Heart left ventricle (tissue), 16 donors: ENCODE measurements around the gene PROK2. TPM values are rescaled to one million over a fixed set of nuclear protein-coding genes. Genes with fewer than 3 reads are reported as not detected.

Experiments
- ATAC-seq, 4 donors: fragments of 200-7000 bp; cut with Tn5 transposase; one replicate each; pipeline ENCODE4 v1.9.1; 2020 to 2022; ENCODE audit warnings: moderate library complexity in 4 of 4, mild to moderate bottlenecking in 3 of 4, moderate number of reproducible peaks in 1 of 4
- DNase-seq, 5 donors: peaks; one replicate each; pipeline ENCODE4 v3.0.0-alpha.2; 2020
- H3K27ac ChIP-seq, 12 donors: fragments of 200-600 bp; sonication (generic) in 4 of 12; one replicate each; pipeline versions ENCODE4 v1.5.0 to v1.8.0; 2016 to 2022; ENCODE audit warnings: mild to moderate bottlenecking in 2 of 12
- H3K27me3 ChIP-seq, 9 donors: fragments of 200-600 bp; sonication (generic) in 2 of 9; one replicate each; pipeline versions ENCODE4 v1.5.1 to v1.8.0; 2016 to 2022; ENCODE audit warnings: mild to moderate bottlenecking in 3 of 9
- H3K36me3 ChIP-seq, 9 donors: fragments of 200-600 bp; sonication (generic) in 2 of 9; one replicate each; pipeline versions ENCODE4 v1.5.0 to v1.8.0; 2018 to 2022; ENCODE audit warnings: mild to moderate bottlenecking in 2 of 9
- H3K4me1 ChIP-seq, 12 donors: fragments of 200-600 bp; sonication (generic) in 4 of 12; one replicate each; pipeline versions ENCODE4 v1.5.0 to v1.8.0; 2016 to 2022; ENCODE audit warnings: mild to moderate bottlenecking in 3 of 12
- H3K4me3 ChIP-seq, 12 donors: fragments of 200-600 bp; sonication (generic) in 4 of 12; one replicate each; pipeline versions ENCODE4 v1.5.0 to v1.8.0; 2017 to 2022; ENCODE audit warnings: mild to moderate bottlenecking in 9 of 12, moderate library complexity in 4 of 12
- H3K9me3 ChIP-seq, 12 donors: fragments of 200-600 bp; sonication (generic) in 4 of 12; one replicate each; pipeline versions ENCODE4 v1.5.0 to v1.8.0; 2016 to 2022; ENCODE audit warnings: mild to moderate bottlenecking in 1 of 12
- POLR2A ChIP-seq, 2 donors: fragments of 450-650 bp; IDR thresholded peaks; one replicate each; pipeline ENCODE4 v1.6.1; 2017; ENCODE audit warnings: antibody characterized with exemption in 2 of 2, mild to moderate bottlenecking in 2 of 2, moderate library complexity in 2 of 2
- WGBS, 4 donors: extraction: QIAGEN DNeasy Blood & Tissue Kit in 2 of 4; methylation state at CpG; one replicate each; pipeline versions ENCODE4 v1.1.5 to v1.1.7; 2013 to 2018; 5-methylcytosine and 5-hydroxymethylcytosine counted together
- intact Hi-C, 10 donors: fragments of 100-400 bp; cut with DNase I; formaldehyde crosslinking; loops; one replicate each; pipeline versions ENCODE4 v1.11.1 to v1.14.2; 2022
- polyA plus RNA-seq, 2 donors: library from polyadenylated mRNA; stranded (reverse); fragments of 200-250 nt; gene quantifications; one replicate each; pipeline ENCODE4 v1.2.3, GENCODE V29; 2013
- total RNA-seq, 9 donors: library from RNA; depleted of rRNA in 2 of 9; stranded (reverse); fragments of >200 nt in 2 of 9; fragmentation: NEBNext Ultra II Directional in 3 of 9; extraction: Animal tissue kit (Norgen Biotek cat#: 25700) in 3 of 9; gene quantifications; one replicate each; pipeline versions ENCODE4 v1.1.0 to v1.2.4, GENCODE V29; 2016 to 2023
- TF ChIP-seq, protein P1 (sequence below), 12 donors: fragments of 200-600 bp; sonication (generic) in 4 of 12; IDR thresholded peaks; one replicate each; pipeline versions ENCODE4 v1.5.0 to v1.8.0; 2018 to 2022; ENCODE audit warnings: antibody characterized with exemption in 12 of 12, mild to moderate bottlenecking in 5 of 12
- donor health status: ischemic (EF 13 %, LVEDD 7.1; RV severe dilation, severe dysfunction).
- donor health status: healthy with polysubstance abuse.
- donor health status: DM: no; HTN: yes; CAD: no.
- donor health status: DM: no; HTN: no; CAD: no.
- donor health status: ischemic (EF 25% LVEDD 6.9; RV normal size, moderate dysfunction).
- donor health status: ischemic (EF 25% LVEDD 5.7; RV mildly dilated, moderate dysfunction).
- donor health status: healthy.
- donor health status: DM: yes; HTN: yes; CAD: no.
- donor health status: ischemic (EF 35%, LVEDD 5.7; RV mildly dilated, moderate dysfunction).
- donor health status: nonischemic (EF 11% LVEDD 7.7; RV severe dilation, severe dysfunction).
- donor health status: DM: yes; HTN: yes; CAD: no.
- donor health status: PGD.
- donor health status: ischemic (EF 29% LVEDD 5.4; RV normal size, mild dysfunction).
- donor health status: nonischemic (EF 23%, LVEDD 6.1; RV moderate dilation, normal function).

The PROK2 gene
- total and polyA plus RNA-seq, 11 donors: 0.17 to 0.49 (median 0.25) TPM; not detected in 4

- Histone ChIP-seq H3K9me3 (no peaks in the 10 kb centered on the region), H3K4me1 (peaks cover 0 to 11% (median 0%) of the 10 kb centered on the region in 12 donors), H3K27me3 (peaks cover 0 to 43% (median 11%) of the 10 kb centered on the region in 9 donors), H3K27ac (no peak overlapping the region), H3K36me3 (no peaks in the 10 kb centered on the region), H3K4me3 (no peak overlapping the region)
- WGBS, 4 donors: 85 to 86% (median 85%) methylated on average over 1 of the region's 1 CpG
- ATAC-seq (no peak), DNase-seq (no peak)
- TF ChIP-seq POLR2A (IDR thresholded peaks at IDR 0.05): no peak
- TF ChIP-seq, protein P1, sequence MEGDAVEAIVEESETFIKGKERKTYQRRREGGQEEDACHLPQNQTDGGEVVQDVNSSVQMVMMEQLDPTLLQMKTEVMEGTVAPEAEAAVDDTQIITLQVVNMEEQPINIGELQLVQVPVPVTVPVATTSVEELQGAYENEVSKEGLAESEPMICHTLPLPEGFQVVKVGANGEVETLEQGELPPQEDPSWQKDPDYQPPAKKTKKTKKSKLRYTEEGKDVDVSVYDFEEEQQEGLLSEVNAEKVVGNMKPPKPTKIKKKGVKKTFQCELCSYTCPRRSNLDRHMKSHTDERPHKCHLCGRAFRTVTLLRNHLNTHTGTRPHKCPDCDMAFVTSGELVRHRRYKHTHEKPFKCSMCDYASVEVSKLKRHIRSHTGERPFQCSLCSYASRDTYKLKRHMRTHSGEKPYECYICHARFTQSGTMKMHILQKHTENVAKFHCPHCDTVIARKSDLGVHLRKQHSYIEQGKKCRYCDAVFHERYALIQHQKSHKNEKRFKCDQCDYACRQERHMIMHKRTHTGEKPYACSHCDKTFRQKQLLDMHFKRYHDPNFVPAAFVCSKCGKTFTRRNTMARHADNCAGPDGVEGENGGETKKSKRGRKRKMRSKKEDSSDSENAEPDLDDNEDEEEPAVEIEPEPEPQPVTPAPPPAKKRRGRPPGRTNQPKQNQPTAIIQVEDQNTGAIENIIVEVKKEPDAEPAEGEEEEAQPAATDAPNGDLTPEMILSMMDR (IDR thresholded peaks at IDR 0.05): no peak
- intact Hi-C loops: no loop called here
Measured at GRCh38 chr3:71789922-71790321, 5.0 kb upstream of the PROK2 start.

DNA sequence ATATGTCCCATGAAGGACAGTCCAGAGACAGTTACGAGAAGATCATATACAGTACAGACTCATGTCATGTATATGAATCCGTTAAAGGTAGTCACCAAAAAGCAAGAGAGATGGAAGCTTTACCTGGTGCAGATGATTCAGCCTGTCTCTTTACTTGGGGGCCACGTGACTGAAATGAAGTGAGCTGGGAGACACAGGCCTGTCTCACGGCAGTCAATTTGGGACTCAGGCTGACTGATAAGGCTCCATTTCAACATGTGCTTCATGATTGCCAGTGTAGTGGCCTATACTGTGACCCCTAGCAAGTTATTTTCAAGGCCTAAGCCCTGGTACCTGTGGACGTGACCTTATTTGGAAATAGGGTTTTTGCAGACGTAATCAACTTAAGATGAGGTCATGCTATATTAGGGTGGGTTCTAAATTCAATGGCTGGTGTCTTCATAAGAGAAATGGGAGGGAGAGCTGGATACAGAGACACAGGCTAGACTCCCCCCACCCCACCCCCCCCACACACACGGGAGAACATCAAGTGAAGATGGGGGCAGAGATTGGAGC lies 3.0 kb upstream of the PROK2 start:
- H3K27me3 ChIP-seq: peaks cover 10 to 54% (median 30%) of the 10 kb centered on the region in 9 donors
- WGBS, 4 donors: 73 to 88% (median 87%) methylated on average over 7 of the region's 7 CpGs
- DNase-seq (no peak), ATAC-seq (no peak)
- no peaks in the 10 kb centered on the region for H3K9me3 ChIP-seq
- no peaks in the 10 kb centered on the region for H3K36me3 ChIP-seq
- intact Hi-C loops: no loop called here
- H3K4me1 ChIP-seq: peaks cover 0 to 22% (median 6%) of the 10 kb centered on the region in 12 donors
- H3K27ac ChIP-seq: no peak overlapping the region
- H3K4me3 ChIP-seq: no peak overlapping the region
- TF ChIP-seq, protein P1 (IDR thresholded peaks at IDR 0.05): no peak
- no peak for TF ChIP-seq POLR2A (IDR thresholded peaks at IDR 0.05)

- intact Hi-C loops: no loop called here
- TF ChIP-seq, protein P1 (IDR thresholded peaks at IDR 0.05): no peak
- TF ChIP-seq POLR2A (IDR thresholded peaks at IDR 0.05): no peak
- Histone ChIP-seq H3K9me3 (no peaks in the 10 kb centered on the region), H3K27me3 (peaks cover 10 to 68% (median 42%) of the 10 kb centered on the region in 9 donors), H3K4me3 (no peak overlapping the region), H3K27ac (no peak overlapping the region), H3K4me1 (peaks cover 0 to 22% (median 6%) of the 10 kb centered on the region in 12 donors), H3K36me3 (no peaks in the 10 kb centered on the region)
- DNase-seq (no peak), ATAC-seq (no peak)
- WGBS, 4 donors: 45 to 64% (median 58%) methylated on average over 6 of the region's 6 CpGs
Measured at GRCh38 chr3:71786551-71786950, 1.6 kb upstream of the PROK2 start.

- peaks cover 0 to 22% (median 6%) of the 10 kb centered on the region in 12 donors for H3K4me1 ChIP-seq
- WGBS, 4 donors: 28 to 56% (median 33%) methylated on average over 8 of the region's 8 CpGs
- no peak overlapping the region for H3K27ac ChIP-seq
- H3K27me3 ChIP-seq: peaks cover 13 to 71% (median 43%) of the 10 kb centered on the region in 9 donors
- intact Hi-C loops: no loop called here
- no peaks in the 10 kb centered on the region for H3K9me3 ChIP-seq
- ATAC-seq (no peak), DNase-seq (no peak)
- no peaks in the 10 kb centered on the region for H3K36me3 ChIP-seq
- no peak overlapping the region for H3K4me3 ChIP-seq
- TF ChIP-seq POLR2A (IDR thresholded peaks at IDR 0.05): no peak
- TF ChIP-seq, protein P1 (IDR thresholded peaks at IDR 0.05): no peak
Measured at GRCh38 chr3:71786217-71786549, 1.2 kb upstream of the PROK2 start.
